ENCODE measurements around the gene PTCH1. TPM values are rescaled to one million over a fixed set of nuclear protein-coding genes. Genes with fewer than 3 reads are reported as not detected.

PTCH1 gene
- total and polyA plus RNA-seq, 10 of the 15 experiments (the other 5 are each of a cell fraction or from before 2014, with no cell fraction given): 0.16 to 6.1 (median 2.6) TPM

- TF ChIP-seq MLLT1 (IDR thresholded peaks at IDR 0.05): no peak
- no peak for TF ChIP-seq SPI1 (IDR thresholded peaks at IDR 0.05; ENCODE audit: borderline replicate concordance, insufficient read depth, low read depth, low read length)
- TF ChIP-seq SRF (IDR thresholded peaks at IDR 0.05; ENCODE audit: low read depth in 2 of 2, low read length in 2 of 2): no peak
- TF ChIP-seq CBX5 (IDR thresholded peaks at IDR 0.05; ENCODE audit: low read depth): no peak
- TF ChIP-seq WRNIP1 (IDR thresholded peaks at IDR 0.05; ENCODE audit: borderline replicate concordance, low read depth, low read length): no peak
- 0 out of 2 replicates have a peak, but pooled peaks have one; percentile 17 for TF ChIP-seq GATAD2B (conservative IDR thresholded peaks at IDR 0.05; ENCODE audit: low read depth)
- no peak for TF ChIP-seq ZNF622 (IDR thresholded peaks at IDR 0.05)
- TF ChIP-seq CREB1 (IDR thresholded peaks at IDR 0.05; ENCODE audit: low read depth): no peak
- TF ChIP-seq POLR2AphosphoS2 (IDR thresholded peaks at IDR 0.05; ENCODE audit: low read depth, low read length): no peak
- TF ChIP-seq SKIL (IDR thresholded peaks at IDR 0.05; ENCODE audit: low read depth, poor library complexity, severe bottlenecking): no peak
- TF ChIP-seq SIN3A (IDR thresholded peaks at IDR 0.05; ENCODE audit: low read depth, low read length): no peak
- no peak for TF ChIP-seq PAX8 (IDR thresholded peaks at IDR 0.05)
- no peak for TF ChIP-seq POU2F2 (IDR thresholded peaks at IDR 0.05; ENCODE audit: borderline replicate concordance, low read depth, low read length)
- TF ChIP-seq SIX5 (IDR thresholded peaks at IDR 0.05; ENCODE audit: low read depth, low read length, severe bottlenecking): no peak
- no peak for TF ChIP-seq EED (IDR thresholded peaks at IDR 0.05; ENCODE audit: low read depth)
- peak; percentile 61; the same call in 1 of the 2 replicates for TF ChIP-seq PKNOX1 (IDR thresholded peaks at IDR 0.05)
- no peak for TF ChIP-seq SREBF1 (IDR thresholded peaks at IDR 0.05; ENCODE audit: low read length)
- no peak for TF ChIP-seq ZNF274 (IDR thresholded peaks at IDR 0.05; ENCODE audit: insufficient read depth, insufficient read length)
- no peak for TF ChIP-seq CEBPB (IDR thresholded peaks at IDR 0.05; ENCODE audit: borderline replicate concordance in 1 of 2, low read depth in 2 of 2, low read length in 2 of 2)
- TF ChIP-seq MXI1 (IDR thresholded peaks at IDR 0.05; ENCODE audit: low read depth, low read length): no peak; the same call in none of the 2 replicates
- TF ChIP-seq RBBP5 (conservative IDR thresholded peaks at IDR 0.05): no peak
- TF ChIP-seq SUPT20H (IDR thresholded peaks at IDR 0.05; ENCODE audit: borderline replicate concordance, control insufficient read depth, low read depth, low read length): no peak
- no peak for TF ChIP-seq CTCF (IDR thresholded peaks at IDR 0.05 in 2 of 3, conservative IDR thresholded peaks at IDR 0.05 in 1 of 3; ENCODE audit: control insufficient read depth in 2 of 3, extremely low read depth in 1 of 3, insufficient read depth in 1 of 3, low read depth in 3 of 3, low read length in 3 of 3)
Observed at GRCh38 chr9:95508968-95509850, 7.6 kb downstream of the PTCH1 start (continued).

All from GM12878 (cell line).